DND-41 (cell line): ENCODE results near the gene PRRX1.

Source experiments
- ATAC-seq: fragments of 200-7000 bp; cut with Tn5 transposase; 3 replicates; pipeline ENCODE4 v1.9.1; 2021; ENCODE audit warnings: low read depth; ENCODE audit not compliant: insufficient read depth
- DNase-seq: peaks from one replicate; pipeline ENCODE4 v3.0.0-alpha.2; 2020
- H2AFZ ChIP-seq: 2 replicates; pipeline ENCODE4 v1.6.0; 2012; ENCODE audit warnings: low read depth, low read length
- H3K27ac ChIP-seq: 2 replicates; pipeline ENCODE4 v1.5.1; 2012; ENCODE audit warnings: low read length, inconsistent platforms
- H3K27me3 ChIP-seq: fragments of 200-600 bp; sonication (generic); 2 replicates; pipeline ENCODE4 v1.6.0; 2012; ENCODE audit warnings: low read length, mild to moderate bottlenecking, inconsistent platforms; ENCODE audit not compliant: insufficient read depth, poor library complexity
- H3K36me3 ChIP-seq: 2 replicates; pipeline ENCODE4 v1.5.1; 2012; ENCODE audit warnings: low read length, inconsistent platforms; ENCODE audit not compliant: insufficient read depth
- H3K4me1 ChIP-seq: 2 replicates; pipeline ENCODE4 v1.5.1; 2012; ENCODE audit warnings: mild to moderate bottlenecking, low read length; ENCODE audit not compliant: insufficient read depth
- H3K4me2 ChIP-seq: 2 replicates; pipeline ENCODE4 v1.6.0; 2012; ENCODE audit warnings: mild to moderate bottlenecking, moderate library complexity, low read length, inconsistent platforms; ENCODE audit not compliant: insufficient read depth
- H3K4me3 ChIP-seq, 2 experiments: fragments of 200-600 bp in 1 of 2; shearing (Covaris generic) in 1 of 2; 2 replicates each; pipeline ENCODE4 v1.5.1; 2012 to 2016; ENCODE audit warnings: inconsistent platforms in 2 of 2, low read length in 2 of 2, mild to moderate bottlenecking in 2 of 2, low read depth in 1 of 2, moderate library complexity in 1 of 2
- H3K79me2 ChIP-seq: 2 replicates; pipeline ENCODE4 v1.6.0; 2012; ENCODE audit warnings: low read length, inconsistent platforms; ENCODE audit not compliant: insufficient read depth
- H3K9ac ChIP-seq: 2 replicates; pipeline ENCODE4 v1.6.0; 2012; ENCODE audit warnings: low read depth, mild to moderate bottlenecking, inconsistent platforms, low read length, moderate library complexity
- H3K9me3 ChIP-seq: 2 replicates; pipeline ENCODE4 v1.5.1; 2012; ENCODE audit warnings: low read length, moderate library complexity, mild to moderate bottlenecking, inconsistent platforms; ENCODE audit not compliant: insufficient read depth, severe bottlenecking
- H4K20me1 ChIP-seq: 2 replicates; pipeline ENCODE4 v1.6.0; 2012; ENCODE audit warnings: low read length; ENCODE audit not compliant: insufficient read depth
- CTCF ChIP-seq: IDR thresholded peaks from 2 replicates; pipeline ENCODE4 v1.5.1; 2012; ENCODE audit warnings: borderline replicate concordance, low read length, moderate library complexity, mild to moderate bottlenecking; ENCODE audit not compliant: poor library complexity, severe bottlenecking; ENCODE audit errors: extremely low read depth
- EZH2 ChIP-seq: IDR thresholded peaks from 3 replicates; pipeline ENCODE4 v1.6.1; 2012; ENCODE audit warnings: borderline replicate concordance, low read depth, mild to moderate bottlenecking, moderate library complexity, low read length, inconsistent platforms; ENCODE audit not compliant: severe bottlenecking

PRRX1 gene

DNA sequence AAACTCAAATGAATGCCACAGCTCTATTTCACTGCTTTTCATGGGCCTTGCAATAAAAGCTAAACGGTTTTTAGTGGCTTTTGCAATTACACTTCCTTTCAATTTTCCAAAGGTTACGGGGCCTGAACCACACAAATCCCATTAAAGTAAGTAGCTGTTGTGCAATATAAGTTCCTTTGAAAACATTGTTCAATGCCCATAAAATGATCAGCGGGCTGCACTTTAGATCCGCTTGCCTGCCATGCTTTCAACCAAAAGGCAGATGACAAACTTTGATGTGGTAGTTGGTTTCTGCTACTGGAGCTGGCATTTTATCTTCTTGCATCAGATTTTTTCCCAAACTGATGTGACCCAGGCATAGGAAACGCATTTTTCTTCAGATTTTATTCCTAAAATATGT is 50.2 kb downstream of the PRRX1 start:
- Histone ChIP-seq H3K9ac (no peak overlapping the region), H2AFZ (no peak overlapping the region), H3K4me3 (no peak overlapping the region), H3K27ac (no peak overlapping the region), H3K27me3 (no peaks in the 10 kb centered on the region), H4K20me1 (no peaks in the 10 kb centered on the region), H3K4me1 (no peaks in the 10 kb centered on the region), H3K4me2 (no peak overlapping the region), H3K36me3 (no peaks in the 10 kb centered on the region), H3K79me2 (no peaks in the 10 kb centered on the region), H3K9me3 (no peaks in the 10 kb centered on the region)
- no peak for DNase-seq
- ATAC-seq = no peak
- TF ChIP-seq EZH2 = no peak
- no peak for TF ChIP-seq CTCF

DNA sequence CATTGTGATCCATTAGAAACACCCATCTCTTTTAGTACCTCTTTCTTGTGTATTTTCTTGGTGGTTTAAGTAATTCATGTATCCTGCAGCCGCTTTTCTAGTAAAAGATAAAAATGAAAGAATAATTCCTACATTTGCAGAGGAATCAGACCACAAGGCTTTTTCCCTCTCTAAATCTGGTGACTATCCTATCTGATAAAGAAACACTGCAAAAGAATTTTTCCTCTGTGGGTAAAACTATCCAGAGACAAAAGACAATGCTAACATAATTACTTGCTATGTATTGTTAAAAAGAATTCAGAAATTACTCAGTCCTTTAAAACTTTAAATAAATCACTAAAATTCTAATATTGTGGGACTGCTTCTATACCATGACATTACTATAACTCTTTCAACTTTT is 51.0 kb downstream of the PRRX1 start:
- Histone ChIP-seq H3K27ac (no peak overlapping the region), H3K4me3 (no peak overlapping the region), H3K4me2 (no peak overlapping the region), H3K9me3 (no peaks in the 10 kb centered on the region), H4K20me1 (no peaks in the 10 kb centered on the region), H2AFZ (no peak overlapping the region), H3K79me2 (no peaks in the 10 kb centered on the region), H3K27me3 (no peaks in the 10 kb centered on the region), H3K36me3 (no peaks in the 10 kb centered on the region), H3K9ac (no peak overlapping the region), H3K4me1 (no peaks in the 10 kb centered on the region)
- TF ChIP-seq CTCF (no peak), EZH2 (no peak)
- DNase-seq = no peak
- ATAC-seq = no peak

DNA sequence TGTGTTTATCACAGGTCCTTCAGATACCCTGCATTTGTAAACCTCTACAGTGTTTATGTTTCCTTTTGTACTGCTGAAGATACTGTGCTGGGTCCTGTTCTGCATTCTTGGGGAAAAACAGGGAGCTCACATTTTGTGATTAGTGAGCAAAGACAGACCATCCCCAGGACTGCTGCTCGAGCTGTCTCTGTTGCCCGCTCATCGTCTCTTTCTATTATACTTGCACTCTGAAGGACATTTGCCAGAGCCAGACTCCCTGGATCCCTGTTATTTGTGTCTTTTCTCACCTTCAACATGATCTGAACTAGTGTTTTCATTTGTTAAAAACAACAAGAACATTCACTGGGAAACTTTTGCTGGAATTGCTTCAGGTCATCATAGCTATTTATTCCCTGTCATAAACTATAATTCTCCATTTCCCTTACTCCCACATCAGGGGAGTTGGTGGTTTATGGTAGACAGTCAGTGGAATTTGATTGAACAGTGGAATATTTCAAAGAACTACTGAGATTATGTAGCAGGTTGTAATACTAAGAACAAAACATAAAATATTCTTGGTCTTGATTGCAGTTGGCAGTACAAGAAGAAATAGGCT is 53.0 kb downstream of the PRRX1 start:
- H3K27me3 ChIP-seq = no peaks in the 10 kb centered on the region
- H3K4me3 ChIP-seq = no peak overlapping the region
- TF ChIP-seq EZH2 (no peak), CTCF (no peak)
- H3K4me1 ChIP-seq = no peaks in the 10 kb centered on the region
- H3K9ac ChIP-seq = no peak overlapping the region
- ATAC-seq (no peak), DNase-seq (no peak)
- H3K79me2 ChIP-seq = no peaks in the 10 kb centered on the region
- no peaks in the 10 kb centered on the region for H3K9me3 ChIP-seq
- H2AFZ ChIP-seq = no peak overlapping the region
- no peaks in the 10 kb centered on the region for H3K36me3 ChIP-seq
- H3K4me2 ChIP-seq = no peak overlapping the region
- no peaks in the 10 kb centered on the region for H4K20me1 ChIP-seq
- no peak overlapping the region for H3K27ac ChIP-seq

DNA sequence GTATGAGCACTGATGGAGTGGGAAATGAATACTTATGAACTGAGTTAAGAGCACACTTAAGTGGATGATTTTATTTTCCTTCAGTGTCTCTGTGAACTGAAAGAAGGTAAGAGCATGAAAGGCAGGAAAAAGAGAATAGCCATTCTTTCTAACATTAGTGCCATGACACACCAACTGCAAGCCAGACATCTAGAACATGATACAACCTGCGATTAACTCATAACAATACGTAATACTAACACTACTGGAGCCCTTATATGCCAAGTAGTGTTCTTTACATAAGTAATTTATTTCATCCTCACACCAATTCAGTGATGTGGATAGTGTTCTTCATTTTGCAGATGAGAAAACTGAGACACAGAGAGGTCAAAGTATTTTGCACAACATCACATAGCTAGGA is 56.7 kb downstream of the PRRX1 start:
- DNase-seq = no peak
- Histone ChIP-seq H3K79me2 (no peaks in the 10 kb centered on the region), H3K4me2 (no peak overlapping the region), H3K36me3 (no peaks in the 10 kb centered on the region), H3K4me1 (no peaks in the 10 kb centered on the region), H3K4me3 (no peak overlapping the region), H3K27ac (no peak overlapping the region), H3K9ac (no peak overlapping the region), H2AFZ (no peak overlapping the region), H4K20me1 (no peaks in the 10 kb centered on the region), H3K27me3 (no peaks in the 10 kb centered on the region), H3K9me3 (no peaks in the 10 kb centered on the region)
- TF ChIP-seq EZH2 (no peak), CTCF (no peak)
- no peak for ATAC-seq
